ENCODE data around the gene DNAJC27.
A peak's percentile ranks its signal among the peaks of the same experiment; 100 is the strongest.
"Not testable (repeated sequence)": the region's sequence is repeated elsewhere in the genome, so short reads cannot be mapped to it uniquely, and the experiment has no call there.

Gene DNAJC27

DNA sequence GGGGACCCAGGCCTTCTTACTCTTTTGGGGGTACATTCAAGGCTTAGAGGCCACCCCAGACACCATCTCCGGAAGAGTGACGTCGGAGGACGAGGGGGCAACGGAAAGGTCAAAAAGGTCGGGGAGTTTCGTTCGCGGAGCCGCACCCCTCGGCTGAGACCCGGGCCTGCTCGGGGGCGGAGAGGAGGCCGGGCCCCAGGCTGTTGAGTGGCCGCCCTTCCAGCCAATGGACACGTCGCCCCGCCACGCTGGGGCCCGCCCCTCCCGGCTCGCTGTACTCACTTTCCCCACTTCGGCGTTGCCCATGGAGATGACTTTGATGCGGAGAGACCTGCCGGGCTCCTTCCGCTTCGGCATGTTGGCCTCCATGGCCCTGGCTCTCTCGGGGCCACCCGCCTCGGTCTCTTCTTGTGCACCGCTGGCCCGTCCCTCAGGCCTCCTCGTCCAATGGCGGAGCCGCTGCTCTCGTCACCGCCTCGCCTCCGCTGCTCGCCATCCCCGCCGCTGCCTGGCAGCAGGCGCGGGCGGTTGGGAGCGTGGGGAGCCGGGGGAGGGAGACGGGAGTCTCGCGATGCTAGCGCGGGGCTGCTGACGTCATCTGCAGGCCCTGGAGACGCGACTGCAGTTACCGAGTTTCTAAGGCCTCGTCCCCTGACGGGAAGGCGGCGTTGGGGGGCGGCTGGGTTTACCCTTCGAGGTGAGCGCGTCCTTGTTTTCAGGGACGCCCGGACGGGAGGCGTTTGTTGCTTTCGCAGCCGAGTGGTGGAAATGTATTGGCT is at the start of gene DNAJC27:
DNAJC27 (minus strand) TSS at position 420 of the 779 bp plus-strand sequence; CDS start at position 369, 51 bp downstream.
- peak; percentile 98 for DNase-seq (ENCODE audit: low read depth)
- TF ChIP-seq, protein P1, sequence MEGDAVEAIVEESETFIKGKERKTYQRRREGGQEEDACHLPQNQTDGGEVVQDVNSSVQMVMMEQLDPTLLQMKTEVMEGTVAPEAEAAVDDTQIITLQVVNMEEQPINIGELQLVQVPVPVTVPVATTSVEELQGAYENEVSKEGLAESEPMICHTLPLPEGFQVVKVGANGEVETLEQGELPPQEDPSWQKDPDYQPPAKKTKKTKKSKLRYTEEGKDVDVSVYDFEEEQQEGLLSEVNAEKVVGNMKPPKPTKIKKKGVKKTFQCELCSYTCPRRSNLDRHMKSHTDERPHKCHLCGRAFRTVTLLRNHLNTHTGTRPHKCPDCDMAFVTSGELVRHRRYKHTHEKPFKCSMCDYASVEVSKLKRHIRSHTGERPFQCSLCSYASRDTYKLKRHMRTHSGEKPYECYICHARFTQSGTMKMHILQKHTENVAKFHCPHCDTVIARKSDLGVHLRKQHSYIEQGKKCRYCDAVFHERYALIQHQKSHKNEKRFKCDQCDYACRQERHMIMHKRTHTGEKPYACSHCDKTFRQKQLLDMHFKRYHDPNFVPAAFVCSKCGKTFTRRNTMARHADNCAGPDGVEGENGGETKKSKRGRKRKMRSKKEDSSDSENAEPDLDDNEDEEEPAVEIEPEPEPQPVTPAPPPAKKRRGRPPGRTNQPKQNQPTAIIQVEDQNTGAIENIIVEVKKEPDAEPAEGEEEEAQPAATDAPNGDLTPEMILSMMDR (IDR thresholded peaks at IDR 0.05; ENCODE audit: insufficient read depth, low read depth, low read length, missing control alignments): no peak
- H3K4me3 ChIP-seq (ENCODE audit: low read length): peak within 1 kb of the TSS; percentile 79

DNA sequence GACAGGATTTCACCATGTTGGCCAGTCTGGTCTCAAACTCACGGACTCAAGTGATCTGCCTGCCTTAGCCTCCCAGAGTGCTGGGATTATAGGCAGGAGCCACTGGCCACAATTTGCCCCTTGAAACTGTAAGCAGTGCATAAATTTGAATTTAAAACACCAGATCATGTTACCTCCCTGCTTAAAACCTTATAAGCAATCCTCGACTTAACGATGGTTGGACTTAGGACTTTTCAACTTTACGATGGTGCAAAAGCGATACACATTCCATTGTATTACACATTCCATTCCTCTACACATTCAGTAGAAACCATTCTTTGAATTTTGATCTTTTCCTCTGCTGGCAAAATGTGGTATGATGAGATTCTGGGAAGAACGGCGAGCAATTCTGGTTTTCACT is 46.9 kb upstream of the DNAJC27 start:
- TF ChIP-seq, protein P1 (IDR thresholded peaks at IDR 0.05; ENCODE audit: insufficient read depth, low read depth, low read length, missing control alignments): no peak
- H3K4me3 ChIP-seq (ENCODE audit: low read length): no peak overlapping the region
- DNase-seq (ENCODE audit: low read depth): no peak

DNA sequence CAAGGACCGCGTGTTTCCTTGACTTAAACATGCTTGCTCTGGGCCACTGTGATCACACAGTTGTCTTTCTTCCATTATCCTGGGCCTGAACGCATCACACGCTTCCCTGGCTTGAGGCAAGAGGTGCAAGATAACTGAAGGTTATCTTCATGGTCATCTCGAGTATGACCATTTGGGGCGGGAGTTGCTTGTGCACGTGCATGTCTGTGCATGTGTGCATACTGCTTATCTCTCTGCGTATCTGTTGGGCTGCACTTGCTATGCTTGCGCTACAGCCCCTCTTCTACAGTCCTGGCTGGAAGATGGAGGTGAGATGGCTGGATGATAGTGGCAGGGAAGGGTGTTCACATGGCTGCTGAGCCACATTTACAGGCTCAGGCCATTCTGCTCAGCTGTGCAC is 42.9 kb upstream of the DNAJC27 start:
- no peak for DNase-seq (ENCODE audit: low read depth)
- TF ChIP-seq, protein P1 (IDR thresholded peaks at IDR 0.05; ENCODE audit: insufficient read depth, low read depth, low read length, missing control alignments): no peak
- no peak overlapping the region for H3K4me3 ChIP-seq (ENCODE audit: low read length)

DNA sequence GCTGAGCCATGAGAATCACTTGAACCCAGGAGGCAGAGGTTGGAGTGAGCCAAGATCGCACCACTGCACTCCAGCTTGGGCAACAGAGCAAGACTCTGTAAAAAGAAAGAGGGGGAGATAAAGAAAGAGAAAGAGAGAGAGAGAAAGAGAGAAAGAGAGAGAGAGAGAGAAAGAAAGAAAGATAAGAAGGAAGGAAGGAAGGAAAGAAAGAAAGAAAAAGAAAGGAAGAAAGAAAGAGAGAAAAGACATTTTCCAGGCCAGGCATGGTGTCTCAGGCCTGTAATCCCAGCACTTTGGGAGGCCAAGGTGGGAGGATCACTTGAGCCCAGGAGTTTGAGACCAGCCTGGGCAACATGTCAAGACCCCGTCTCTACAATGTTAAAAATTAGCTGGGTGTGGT is 39.6 kb upstream of the DNAJC27 start:
- not testable (repeated sequence) for H3K4me3 ChIP-seq (ENCODE audit: low read length); DNase-seq (ENCODE audit: low read depth)

DNA sequence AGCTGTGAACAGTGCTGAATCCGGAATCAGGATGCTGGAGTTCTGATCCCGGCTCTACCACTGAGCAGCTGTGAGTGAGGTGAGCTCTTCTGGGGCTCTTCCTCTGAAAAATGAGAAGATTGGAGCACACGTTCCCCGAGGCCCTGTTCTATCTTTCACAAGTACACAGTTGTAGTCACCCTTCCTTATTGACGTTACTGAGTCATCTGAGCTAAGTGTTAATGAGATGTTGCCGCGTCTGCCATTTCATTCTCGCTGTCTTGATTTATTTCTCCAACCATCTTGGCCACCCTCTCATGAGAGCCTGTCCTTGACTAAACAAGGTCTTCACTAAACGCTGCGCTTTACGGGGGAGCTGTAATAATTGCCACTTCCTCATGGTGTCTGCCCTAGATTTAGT is 38.2 kb upstream of the DNAJC27 start:
- DNase-seq (ENCODE audit: low read depth): peak; percentile 76
- H3K4me3 ChIP-seq (ENCODE audit: low read length): no peak overlapping the region
- TF ChIP-seq, protein P1 (IDR thresholded peaks at IDR 0.05; ENCODE audit: insufficient read depth, low read depth, low read length, missing control alignments): no peak

DNA sequence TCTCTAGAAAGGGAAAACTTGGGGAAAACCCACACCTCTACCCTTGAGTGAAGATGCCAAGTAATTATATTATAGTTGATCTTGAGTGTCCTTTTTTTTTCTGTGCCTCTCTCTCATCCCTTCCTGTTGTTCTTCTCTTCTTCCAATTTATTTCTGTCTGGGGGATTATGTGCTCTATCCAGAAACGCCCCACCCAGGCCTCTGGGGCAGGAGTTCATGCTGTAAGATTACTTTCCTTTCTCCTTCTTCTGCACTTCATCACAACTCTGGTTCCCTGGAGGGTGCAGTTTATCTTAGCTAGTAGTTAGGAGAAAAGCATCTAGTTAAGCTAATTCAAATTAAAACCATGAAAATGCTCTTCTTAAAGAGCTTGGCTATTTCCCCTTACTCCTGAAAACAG is 30.3 kb upstream of the DNAJC27 start:
- no peak for DNase-seq (ENCODE audit: low read depth)
- TF ChIP-seq, protein P1 (IDR thresholded peaks at IDR 0.05; ENCODE audit: insufficient read depth, low read depth, low read length, missing control alignments): no peak
- no peak overlapping the region for H3K4me3 ChIP-seq (ENCODE audit: low read length)

DNA sequence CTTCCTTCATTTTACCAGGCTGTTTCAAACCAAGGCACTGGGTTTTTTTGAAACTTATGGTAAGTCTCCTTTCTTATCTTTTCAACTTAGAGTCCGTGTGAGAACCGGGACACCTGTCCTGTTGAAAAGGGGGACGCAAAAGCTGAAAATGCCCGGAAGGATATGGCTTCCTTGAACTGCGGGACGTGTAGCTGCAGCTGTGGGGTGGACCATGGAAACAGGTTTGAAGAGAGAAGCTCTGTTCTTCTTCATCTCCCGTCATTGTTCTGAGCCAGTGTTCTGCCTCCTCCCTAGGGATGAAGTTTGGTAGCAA is 29.5 kb upstream of the DNAJC27 start:
- TF ChIP-seq, protein P1 (IDR thresholded peaks at IDR 0.05; ENCODE audit: insufficient read depth, low read depth, low read length, missing control alignments): no peak
- no peak for DNase-seq (ENCODE audit: low read depth)
- H3K4me3 ChIP-seq (ENCODE audit: low read length): no peak overlapping the region

Data from epithelial cell of esophagus (primary cell).